GM19452 (cell line): ENCODE results near the gene MED13L.
A peak's percentile ranks its signal among the peaks of the same experiment; 100 is the strongest.

Experiments used
- ATAC-seq: cut with Tn5 transposase; IDR thresholded peaks from one replicate; pipeline ENCODE4 v1.9.1; 2021; ENCODE audit not compliant: unreplicated experiment

Gene MED13L

GRCh38 chr12:115926037-115926670, 351.3 kb downstream of the MED13L start:
- no peak for ATAC-seq

- no peak for ATAC-seq
Observed at GRCh38 chr12:115923851-115924250, 353.6 kb downstream of the MED13L start.

- ATAC-seq: no peak
Observed at GRCh38 chr12:115922952-115923564, 354.4 kb downstream of the MED13L start.

GRCh38 chr12:115920395-115921183, 356.9 kb downstream of the MED13L start:
- no peak for ATAC-seq

DNA sequence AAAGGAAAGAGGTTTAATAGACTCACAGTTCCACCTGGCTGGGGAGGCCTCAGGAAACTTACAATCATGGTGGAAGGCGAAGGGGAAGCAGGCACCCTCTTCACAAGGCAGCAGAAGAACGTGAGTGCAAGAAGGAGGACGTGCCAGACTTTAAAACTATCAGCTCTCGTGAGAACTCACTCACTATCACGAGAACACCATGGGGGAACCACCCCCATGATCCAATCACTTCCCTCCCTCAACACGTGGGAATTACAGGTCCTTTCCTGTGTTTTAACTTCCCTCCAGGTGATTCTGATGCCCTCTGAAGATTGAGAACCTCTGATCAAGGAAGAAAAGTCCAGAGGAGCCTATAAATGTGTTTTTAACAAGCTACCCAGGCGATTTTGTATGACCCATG, 358.7 kb downstream of the MED13L start:
- no peak for ATAC-seq

GRCh38 chr12:115916910-115917668, 360.4 kb downstream of the MED13L start:
- peak; percentile 82 for ATAC-seq

DNA sequence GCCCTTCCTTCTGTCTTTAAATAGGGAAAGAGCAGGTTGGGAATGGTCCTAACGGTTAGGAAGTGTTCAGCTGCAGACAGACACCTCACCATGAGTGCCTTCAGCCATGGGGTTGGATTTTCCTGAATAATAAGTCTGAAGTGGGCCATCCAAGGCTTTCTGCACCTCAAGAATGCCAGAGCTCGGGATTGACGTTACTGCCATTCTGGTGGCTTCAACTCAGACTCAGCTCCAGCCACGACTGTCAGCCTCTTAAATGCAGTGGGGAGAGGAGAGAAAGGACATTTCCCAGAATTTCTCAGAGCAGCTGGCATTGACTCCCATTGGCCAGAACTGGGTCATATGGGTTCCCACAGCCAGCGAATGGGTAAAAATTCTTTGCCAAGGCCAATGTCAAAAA, 363.4 kb downstream of the MED13L start:
- ATAC-seq: no peak

- ATAC-seq: no peak
Observed at GRCh38 chr12:115912440-115912839, 365.1 kb downstream of the MED13L start.

- no peak for ATAC-seq
Observed at GRCh38 chr12:115911360-115911759, 366.1 kb downstream of the MED13L start.

DNA sequence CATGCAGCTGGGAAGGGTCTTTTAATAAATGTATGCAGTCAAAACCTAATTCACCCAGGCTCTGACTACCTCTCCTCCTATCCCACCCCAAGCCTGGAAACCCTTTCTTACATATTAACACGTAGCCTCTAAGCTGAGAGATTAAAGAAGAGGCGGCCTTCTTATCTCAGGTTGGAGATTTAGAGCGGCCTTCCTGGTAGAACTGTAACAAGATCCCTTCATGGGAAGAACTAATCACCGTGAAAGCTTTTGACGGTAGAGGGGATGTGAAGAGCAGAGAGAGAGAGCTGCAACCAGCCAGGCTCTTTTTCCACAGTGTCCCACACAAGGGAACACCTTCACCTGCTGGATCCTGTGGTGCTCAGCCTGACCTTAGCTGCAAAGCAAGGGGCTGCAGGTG, 367.4 kb downstream of the MED13L start:
- ATAC-seq: no peak
